OCI-LY7 (cell line): ENCODE measurements around the gene CDH23. TPM values are rescaled to one million over a fixed set of nuclear protein-coding genes. Genes with fewer than 3 reads are reported as not detected.
"Not testable (repeated sequence)": the region's sequence is repeated elsewhere in the genome, so short reads cannot be mapped to it uniquely, and the experiment has no call there.

Experiments used
- BruUV-seq: library from RNA; stranded (reverse); fragments of 400-500 nt; replicated peaks from 2 replicates; lab custom pipeline; 2021; lab: Mats Ljungman, UMichigan
- CTCF ChIA-PET: fragments of 300-600 bp; sonication (Branson Sonifier 250); formaldehyde crosslinking; loops from one replicate; lab custom pipeline; 2022; ENCODE audit warnings: antibody characterized with exemption; ENCODE audit not compliant: unreplicated experiment; lab: Charles Lee
- POLR2A ChIA-PET: fragments of 300-600 bp; sonication (Branson Sonifier 250); formaldehyde crosslinking; loops from one replicate; lab custom pipeline; 2022; ENCODE audit warnings: antibody characterized with exemption; lab: Charles Lee
- DNase-seq: peaks from one replicate; pipeline ENCODE4 v3.0.0-alpha.2; 2015; ENCODE audit warnings: low spot score
- H2AFZ ChIP-seq: fragments of 200-600 bp; sonication (generic), shearing (Covaris generic); 2 replicates; pipeline ENCODE4 v1.6.1; 2014; ENCODE audit warnings: mild to moderate bottlenecking, antibody characterized with exemption, low read length, moderate library complexity
- H3K27ac ChIP-seq: fragments of 200-600 bp; sonication (generic); 2 replicates; pipeline ENCODE4 v1.5.1; 2014; ENCODE audit warnings: mixed run types, low read depth, mild to moderate bottlenecking, moderate library complexity, low read length, inconsistent platforms; ENCODE audit not compliant: poor library complexity, severe bottlenecking
- H3K36me3 ChIP-seq: fragments of 200-600 bp; sonication (generic); 2 replicates; pipeline ENCODE4 v1.6.1; 2014; ENCODE audit warnings: mild to moderate bottlenecking, antibody characterized with exemption, low read length, moderate library complexity, mixed read lengths; ENCODE audit not compliant: insufficient read depth
- H3K4me1 ChIP-seq: fragments of 200-600 bp; sonication (generic); 2 replicates; pipeline ENCODE4 v1.5.1; 2014; ENCODE audit warnings: mild to moderate bottlenecking, low read length; ENCODE audit not compliant: insufficient read depth, poor library complexity, severe bottlenecking
- H3K4me2 ChIP-seq: fragments of 200-600 bp; sonication (generic); 2 replicates; pipeline ENCODE4 v1.6.1; 2014; ENCODE audit warnings: mild to moderate bottlenecking, low read length
- H3K4me3 ChIP-seq: fragments of 200-600 bp; sonication (generic); 2 replicates; pipeline ENCODE4 v1.5.1; 2014; ENCODE audit warnings: mild to moderate bottlenecking, low read depth, low read length; ENCODE audit not compliant: poor library complexity, severe bottlenecking
- H3K79me2 ChIP-seq: fragments of 200-600 bp; sonication (generic); 2 replicates; pipeline ENCODE4 v1.6.1; 2016; ENCODE audit warnings: low read depth, mild to moderate bottlenecking, low read length, moderate library complexity, mixed read lengths; ENCODE audit not compliant: insufficient read depth
- H3K9me2 ChIP-seq: fragments of 200-600 bp; sonication (generic); 2 replicates; pipeline ENCODE4 v1.6.1; 2016; ENCODE audit warnings: mild to moderate bottlenecking, low read length, mixed read lengths; ENCODE audit not compliant: insufficient read depth
- H3K9me3 ChIP-seq: fragments of 200-600 bp; sonication (generic); 2 replicates; pipeline ENCODE4 v1.6.1; 2014; ENCODE audit warnings: mild to moderate bottlenecking, mixed run types, low read length, mixed read lengths
- H4K20me1 ChIP-seq: fragments of 200-600 bp; sonication (generic); 2 replicates; pipeline ENCODE4 v1.6.1; 2014; ENCODE audit warnings: mild to moderate bottlenecking, antibody characterized with exemption, low read length, moderate library complexity, mixed read lengths; ENCODE audit not compliant: insufficient read depth
- EZH2phosphoT487 ChIP-seq: fragments of 200-600 bp; sonication (generic); IDR thresholded peaks from 2 replicates; pipeline ENCODE4 v1.6.1; 2018; ENCODE audit warnings: low read depth, borderline replicate concordance, mild to moderate bottlenecking, mixed run types, antibody characterized with exemption, low read length, moderate library complexity, mixed read lengths
- intact Hi-C: fragments of 100-400 bp; cut with micrococcal nuclease; formaldehyde crosslinking; loops from one replicate; pipeline ENCODE4 v1.10.0; 2022; ENCODE audit not compliant: unreplicated experiment
- total RNA-seq, 2 experiments: library from RNA; depleted of rRNA in 1 of 2; stranded (reverse); fragments of >200 nt in 1 of 2; shearing (Covaris generic) in 1 of 2; gene quantifications; 2 replicates each; pipeline ENCODE4 v1.2.3, GENCODE V29; 2014 to 2022
- TF ChIP-seq, protein P1 (sequence below): fragments of 200-600 bp; sonication (generic); conservative IDR thresholded peaks from 2 replicates; pipeline ENCODE4 v1.5.1; 2014; ENCODE audit warnings: mild to moderate bottlenecking, antibody characterized with exemption, low read length, moderate library complexity, mixed read lengths

The CDH23 gene
- total RNA-seq, 2 experiments from 2014 or later = 0.92 to 9.9 TPM

DNA sequence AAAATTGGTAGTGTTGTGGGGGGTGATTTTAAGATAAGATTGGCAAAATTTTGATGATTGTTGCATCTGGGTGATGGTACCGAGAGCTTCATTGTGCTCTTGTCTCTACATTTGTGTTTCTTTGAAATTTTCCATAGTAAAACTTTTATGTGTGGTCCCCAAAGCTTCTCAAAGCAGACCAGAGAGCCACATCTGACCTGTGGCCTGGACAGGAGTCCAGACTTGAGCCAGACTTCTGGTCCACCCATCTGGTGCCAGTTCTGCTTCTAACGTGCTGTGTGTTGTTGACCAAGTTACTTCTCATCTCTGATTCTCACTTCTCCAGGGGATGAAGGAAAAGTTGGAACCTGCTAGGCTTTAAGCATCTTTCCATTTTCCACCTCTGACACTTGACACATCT, 202.8 kb downstream of the CDH23 start:
- POLR2A ChIA-PET = no interaction called here
- Histone ChIP-seq H3K4me1 (no peaks in the 10 kb centered on the region), H2AFZ (no peak overlapping the region), H3K4me3 (no peak overlapping the region), H3K4me2 (no peak overlapping the region), H4K20me1 (no peaks in the 10 kb centered on the region), H3K9me2 (no peaks in the 10 kb centered on the region), H3K36me3 (no peaks in the 10 kb centered on the region), H3K9me3 (no peaks in the 10 kb centered on the region), H3K27ac (no peak overlapping the region), H3K79me2 (no peaks in the 10 kb centered on the region)
- no peak for DNase-seq
- CTCF ChIA-PET = no interaction called here
- TF ChIP-seq, protein P1, sequence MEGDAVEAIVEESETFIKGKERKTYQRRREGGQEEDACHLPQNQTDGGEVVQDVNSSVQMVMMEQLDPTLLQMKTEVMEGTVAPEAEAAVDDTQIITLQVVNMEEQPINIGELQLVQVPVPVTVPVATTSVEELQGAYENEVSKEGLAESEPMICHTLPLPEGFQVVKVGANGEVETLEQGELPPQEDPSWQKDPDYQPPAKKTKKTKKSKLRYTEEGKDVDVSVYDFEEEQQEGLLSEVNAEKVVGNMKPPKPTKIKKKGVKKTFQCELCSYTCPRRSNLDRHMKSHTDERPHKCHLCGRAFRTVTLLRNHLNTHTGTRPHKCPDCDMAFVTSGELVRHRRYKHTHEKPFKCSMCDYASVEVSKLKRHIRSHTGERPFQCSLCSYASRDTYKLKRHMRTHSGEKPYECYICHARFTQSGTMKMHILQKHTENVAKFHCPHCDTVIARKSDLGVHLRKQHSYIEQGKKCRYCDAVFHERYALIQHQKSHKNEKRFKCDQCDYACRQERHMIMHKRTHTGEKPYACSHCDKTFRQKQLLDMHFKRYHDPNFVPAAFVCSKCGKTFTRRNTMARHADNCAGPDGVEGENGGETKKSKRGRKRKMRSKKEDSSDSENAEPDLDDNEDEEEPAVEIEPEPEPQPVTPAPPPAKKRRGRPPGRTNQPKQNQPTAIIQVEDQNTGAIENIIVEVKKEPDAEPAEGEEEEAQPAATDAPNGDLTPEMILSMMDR = no peak
- no peak for TF ChIP-seq EZH2phosphoT487
- intact Hi-C loops = no loop called here
- BruUV-seq = no TSS peak

GRCh38 chr10:71600242-71600641, 203.5 kb downstream of the CDH23 start:
- BruUV-seq, H3K4me3 ChIP-seq, H3K79me2 ChIP-seq, H4K20me1 ChIP-seq, H2AFZ ChIP-seq, H3K9me2 ChIP-seq, H3K4me1 ChIP-seq, intact Hi-C loops, H3K9me3 ChIP-seq, H3K36me3 ChIP-seq, H3K27ac ChIP-seq, DNase-seq, H3K4me2 ChIP-seq: not testable (repeated sequence)
- ChIA-PET CTCF (interaction anchor here (0.8 kb wide), 1 partner anchor 282 kb away, joined by 3 read pairs; no protein-coding TSS in a partner anchor), POLR2A (interaction anchor here (0.5 to 0.7 kb wide), 2 partner anchors 71 to 488 kb away, joined by 3 read pairs; partner anchors contain the start of gene SPOCK2)

- no peak for DNase-seq
- Histone ChIP-seq H3K9me3 (no peaks in the 10 kb centered on the region), H3K4me1 (no peaks in the 10 kb centered on the region), H3K27ac (no peak overlapping the region), H4K20me1 (no peaks in the 10 kb centered on the region), H2AFZ (no peak overlapping the region), H3K9me2 (no peaks in the 10 kb centered on the region), H3K36me3 (no peaks in the 10 kb centered on the region), H3K4me2 (no peak overlapping the region), H3K79me2 (no peaks in the 10 kb centered on the region), H3K4me3 (no peak overlapping the region)
- POLR2A ChIA-PET = interaction anchor here (0.5 to 0.7 kb wide), 2 partner anchors 72 to 488 kb away, joined by 3 read pairs; partner anchors contain the start of gene SPOCK2
- no TSS peak for BruUV-seq
- TF ChIP-seq, protein P1 = no peak
- no peak for TF ChIP-seq EZH2phosphoT487
- CTCF ChIA-PET = interaction anchor here (0.8 kb wide), 1 partner anchor 282 kb away, joined by 3 read pairs; no protein-coding TSS in a partner anchor
- intact Hi-C loops = no loop called here
Observed at GRCh38 chr10:71600849-71601248, 204.1 kb downstream of the CDH23 start.
